A673 (cell line): ENCODE results near the gene CPZ.
"Not testable (repeated sequence)": the region's sequence is repeated elsewhere in the genome, so short reads cannot be mapped to it uniquely, and the experiment has no call there.

ENCODE experiments used
- EZH2 ChIP-seq: fragments of 200-600 bp; sonication (generic); IDR thresholded peaks from 2 replicates; pipeline ENCODE4 v1.6.1; 2017; ENCODE audit warnings: borderline replicate concordance, low read depth, mild to moderate bottlenecking, mixed read lengths, antibody characterized with exemption, low read length; ENCODE audit not compliant: poor library complexity, severe bottlenecking
- TF ChIP-seq, protein P1 (sequence below): fragments of 300-800, 200-600 bp; sonication (generic); conservative IDR thresholded peaks from 2 replicates; pipeline ENCODE4 v1.5.1; 2017; ENCODE audit warnings: low read depth, mild to moderate bottlenecking, antibody characterized with exemption, low read length, moderate library complexity, mixed read lengths

DNA sequence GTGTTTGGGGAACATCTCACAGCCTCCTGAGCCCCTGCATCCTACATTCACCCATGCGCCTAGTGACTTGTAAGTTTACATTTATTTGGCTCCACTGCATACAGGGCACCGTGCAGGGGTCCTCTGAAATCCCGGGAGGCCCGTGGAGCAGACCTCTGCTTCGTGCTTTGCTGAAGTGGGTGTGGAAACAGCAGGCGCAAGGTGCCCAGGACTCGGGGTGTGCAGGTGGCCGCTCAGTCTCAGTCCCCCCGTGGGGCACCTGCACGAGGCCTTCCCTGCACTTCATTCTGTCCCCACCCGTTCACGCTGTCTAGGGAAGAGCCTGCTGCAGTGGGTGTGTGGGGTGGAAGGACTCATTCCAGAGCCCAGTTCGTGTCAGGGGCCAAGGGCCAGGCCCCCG lies 28.6 kb downstream of the CPZ start:
- TF ChIP-seq, protein P1, sequence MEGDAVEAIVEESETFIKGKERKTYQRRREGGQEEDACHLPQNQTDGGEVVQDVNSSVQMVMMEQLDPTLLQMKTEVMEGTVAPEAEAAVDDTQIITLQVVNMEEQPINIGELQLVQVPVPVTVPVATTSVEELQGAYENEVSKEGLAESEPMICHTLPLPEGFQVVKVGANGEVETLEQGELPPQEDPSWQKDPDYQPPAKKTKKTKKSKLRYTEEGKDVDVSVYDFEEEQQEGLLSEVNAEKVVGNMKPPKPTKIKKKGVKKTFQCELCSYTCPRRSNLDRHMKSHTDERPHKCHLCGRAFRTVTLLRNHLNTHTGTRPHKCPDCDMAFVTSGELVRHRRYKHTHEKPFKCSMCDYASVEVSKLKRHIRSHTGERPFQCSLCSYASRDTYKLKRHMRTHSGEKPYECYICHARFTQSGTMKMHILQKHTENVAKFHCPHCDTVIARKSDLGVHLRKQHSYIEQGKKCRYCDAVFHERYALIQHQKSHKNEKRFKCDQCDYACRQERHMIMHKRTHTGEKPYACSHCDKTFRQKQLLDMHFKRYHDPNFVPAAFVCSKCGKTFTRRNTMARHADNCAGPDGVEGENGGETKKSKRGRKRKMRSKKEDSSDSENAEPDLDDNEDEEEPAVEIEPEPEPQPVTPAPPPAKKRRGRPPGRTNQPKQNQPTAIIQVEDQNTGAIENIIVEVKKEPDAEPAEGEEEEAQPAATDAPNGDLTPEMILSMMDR, result not testable (repeated sequence)
- not testable (repeated sequence) for TF ChIP-seq EZH2
